GM19099 (cell line): ENCODE data around the gene AKAP6.

Experiments
- POLR2A ChIP-seq: IDR thresholded peaks from 3 replicates; pipeline ENCODE4 v1.6.1; 2011; ENCODE audit warnings: low read depth; ENCODE audit not compliant: insufficient read length; ENCODE audit errors: extremely low read depth

Gene AKAP6

DNA sequence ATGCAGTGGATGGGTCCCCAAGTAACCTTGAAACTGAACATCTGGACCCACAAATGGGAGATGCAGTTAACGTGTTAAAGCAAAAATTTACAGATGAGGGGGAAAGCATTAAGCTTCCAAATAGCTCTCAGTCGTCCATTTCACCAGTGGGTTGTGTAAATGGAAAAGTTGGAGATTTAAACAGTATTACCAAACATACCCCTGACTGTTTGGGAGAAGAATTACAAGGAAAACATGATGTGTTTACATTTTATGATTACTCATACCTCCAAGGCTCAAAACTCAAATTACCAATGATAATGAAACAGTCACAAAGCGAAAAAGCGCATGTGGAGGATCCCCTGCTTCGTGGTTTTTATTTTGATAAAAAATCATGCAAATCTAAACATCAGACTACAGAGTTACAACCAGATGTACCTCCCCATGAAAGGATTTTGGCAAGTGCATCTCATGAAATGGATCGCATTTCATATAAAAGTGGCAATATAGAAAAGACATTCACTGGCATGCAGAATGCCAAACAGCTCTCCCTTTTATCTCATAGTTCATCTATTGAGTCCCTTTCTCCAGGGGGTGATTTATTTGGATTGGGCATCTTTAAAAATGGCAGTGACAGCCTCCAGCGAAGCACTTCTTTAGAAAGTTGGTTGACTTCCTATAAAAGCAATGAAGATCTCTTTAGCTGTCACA is 493.0 kb downstream of the AKAP6 start:
- no peak for TF ChIP-seq POLR2A

DNA sequence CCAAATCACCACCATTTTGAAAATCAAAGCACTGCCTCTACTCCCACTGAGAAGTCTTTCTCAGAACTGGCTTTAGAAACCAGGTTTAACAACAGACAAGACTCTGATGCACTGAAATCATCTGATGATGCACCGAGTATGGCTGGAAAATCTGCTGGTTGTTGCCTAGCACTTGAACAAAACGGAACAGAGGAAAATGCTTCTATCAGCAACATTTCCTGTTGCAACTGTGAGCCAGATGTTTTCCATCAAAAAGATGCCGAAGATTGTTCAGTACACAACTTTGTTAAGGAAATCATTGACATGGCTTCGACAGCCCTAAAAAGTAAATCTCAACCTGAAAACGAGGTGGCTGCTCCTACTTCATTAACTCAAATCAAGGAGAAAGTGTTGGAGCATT is 494.6 kb downstream of the AKAP6 start:
- no peak for TF ChIP-seq POLR2A

DNA sequence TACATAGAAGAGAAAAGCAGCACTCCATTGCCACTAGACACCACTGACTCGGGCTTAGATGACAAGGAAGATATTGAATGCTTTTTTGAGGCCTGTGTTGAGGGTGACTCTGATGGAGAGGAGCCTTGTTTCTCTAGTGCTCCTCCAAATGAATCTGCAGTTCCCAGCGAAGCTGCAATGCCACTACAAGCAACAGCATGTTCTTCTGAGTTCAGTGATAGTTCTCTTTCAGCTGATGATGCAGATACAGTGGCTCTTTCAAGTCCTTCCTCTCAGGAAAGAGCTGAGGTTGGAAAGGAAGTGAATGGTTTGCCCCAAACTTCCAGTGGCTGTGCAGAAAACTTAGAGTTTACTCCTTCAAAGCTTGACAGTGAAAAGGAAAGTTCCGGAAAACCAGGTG is 495.1 kb downstream of the AKAP6 start:
- TF ChIP-seq POLR2A, result no peak

DNA sequence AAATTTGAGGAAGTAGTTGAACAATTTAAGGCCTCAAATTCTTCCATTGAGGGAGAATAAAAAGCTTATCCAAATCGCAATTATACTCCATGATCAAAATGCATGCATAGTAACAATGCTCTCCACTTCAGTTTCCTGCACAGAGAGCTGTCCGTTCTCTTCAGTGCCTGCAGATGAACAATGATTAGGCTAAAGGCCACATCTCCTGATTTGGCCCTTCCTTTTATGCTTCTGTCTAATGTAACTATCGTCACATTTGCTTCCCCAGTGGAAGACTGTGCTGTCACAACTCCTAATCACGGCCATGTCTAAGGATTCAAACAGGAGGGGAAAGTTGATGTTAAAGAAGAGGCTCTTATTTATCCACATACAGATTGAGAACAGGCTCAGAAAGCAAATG is 496.0 kb downstream of the AKAP6 start:
- TF ChIP-seq POLR2A, result no peak

DNA sequence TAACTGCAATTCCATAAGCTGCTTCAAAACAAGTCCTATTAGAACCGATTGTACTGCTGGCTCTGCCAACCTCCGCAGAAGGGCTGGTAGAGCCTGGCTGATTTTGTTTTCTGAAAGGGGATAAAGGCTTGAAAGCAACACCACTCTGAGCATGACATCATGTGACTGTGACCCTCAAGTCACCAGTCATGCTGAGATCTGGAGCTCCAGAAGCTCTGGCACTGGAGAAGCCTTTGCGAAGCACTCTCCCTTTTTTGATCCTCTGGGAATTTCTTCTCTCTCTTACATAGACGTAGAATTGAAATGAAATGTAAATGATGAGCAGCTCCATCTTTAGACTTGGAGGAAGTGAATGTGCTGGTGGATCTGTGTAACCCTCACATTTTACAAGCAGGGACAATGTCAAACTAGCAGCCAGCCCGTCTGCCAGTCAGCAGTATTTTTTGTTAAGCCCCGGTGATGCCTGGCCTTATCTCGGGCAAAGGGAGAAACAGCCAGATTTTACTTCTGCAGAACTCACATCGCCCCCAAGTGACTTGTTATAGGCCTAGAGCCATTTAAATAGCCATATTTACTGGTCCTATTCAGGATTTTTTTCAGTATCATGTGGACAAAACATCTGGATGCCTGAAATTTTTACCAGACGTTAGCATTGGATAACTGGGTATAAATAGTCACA is 497.4 kb downstream of the AKAP6 start:
- no peak for TF ChIP-seq POLR2A

DNA sequence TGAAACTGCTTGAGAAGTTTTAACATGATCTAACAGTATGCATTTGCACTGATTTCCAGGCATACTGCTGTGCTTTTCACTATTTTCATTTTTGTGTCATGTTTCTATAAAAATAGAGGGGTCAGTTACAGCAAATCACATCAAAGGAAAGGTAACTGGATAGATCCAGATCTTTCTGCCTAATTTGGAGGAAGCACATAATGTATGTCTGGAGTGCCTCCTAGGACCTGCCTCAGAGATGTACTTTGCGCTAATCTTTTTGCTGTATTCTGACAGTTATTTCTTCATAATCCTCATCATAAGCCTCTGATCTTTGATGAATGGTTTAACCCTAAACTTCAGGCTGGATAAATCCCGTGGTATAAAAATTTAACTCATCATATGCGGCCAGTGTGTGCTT is 498.4 kb downstream of the AKAP6 start:
- no peak for TF ChIP-seq POLR2A

DNA sequence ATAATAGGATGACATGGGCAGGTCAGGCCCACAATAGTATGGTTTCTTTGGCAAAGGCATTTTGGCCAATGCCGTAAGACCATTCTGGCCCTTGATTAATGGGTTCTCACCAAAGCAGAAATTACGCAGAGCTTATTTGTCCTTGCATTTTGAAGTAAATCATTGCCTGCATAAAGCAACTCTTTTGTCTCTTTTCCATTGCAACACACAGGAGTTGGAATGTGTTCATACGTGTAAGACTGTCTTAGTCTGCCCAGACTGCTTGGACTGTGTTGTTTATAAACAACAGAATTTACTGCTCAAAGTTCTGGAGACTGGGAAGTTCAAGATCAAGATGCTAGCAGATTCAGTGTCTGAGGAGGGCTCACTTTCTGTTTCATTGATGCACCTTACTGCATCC is 506.8 kb downstream of the AKAP6 start:
- TF ChIP-seq POLR2A, result no peak

DNA sequence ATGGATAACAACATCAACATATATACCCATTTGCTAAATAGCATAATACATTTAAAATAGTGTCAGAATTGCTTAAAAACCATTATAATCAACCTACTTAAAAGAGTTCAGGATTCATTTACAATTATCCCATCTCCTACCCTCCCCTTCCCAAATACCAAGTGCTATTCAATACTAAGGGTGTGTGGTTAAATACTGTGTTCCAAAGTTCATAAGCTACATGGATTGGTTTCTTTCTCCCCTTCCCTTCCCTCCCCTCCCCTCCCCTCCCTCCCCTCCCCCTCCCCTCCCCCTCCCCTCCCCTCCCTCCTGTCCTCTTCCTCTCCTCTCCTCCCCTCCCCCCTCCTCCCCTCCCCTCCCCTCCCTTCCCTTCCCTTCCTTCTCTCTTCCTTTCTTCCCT is 512.6 kb downstream of the AKAP6 start:
- TF ChIP-seq POLR2A, result no peak

DNA sequence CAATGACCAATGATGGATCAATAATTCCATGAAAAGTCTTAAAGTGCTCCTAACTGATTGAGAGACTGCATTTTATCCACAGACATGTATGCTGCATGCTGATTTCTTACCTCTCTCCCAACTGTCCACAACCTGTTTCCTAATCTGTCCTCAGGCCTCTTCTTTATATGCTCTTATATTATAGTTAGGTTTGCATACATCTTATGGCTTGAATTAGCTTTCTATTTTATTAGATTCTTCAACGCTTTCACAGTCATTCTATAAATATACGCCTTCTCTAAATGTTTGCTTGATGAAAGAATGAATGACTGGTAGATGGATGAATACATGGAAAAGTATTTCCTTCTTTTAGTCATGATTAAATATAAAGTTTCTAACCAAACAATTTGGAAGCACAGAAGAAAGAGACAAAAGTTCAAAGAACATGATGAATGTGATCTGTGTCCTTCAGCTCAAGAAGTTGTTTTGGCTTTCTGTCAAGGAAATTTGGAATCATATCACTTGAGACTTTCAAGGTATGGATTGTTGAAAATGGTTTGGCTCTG is 517.8 kb downstream of the AKAP6 start:
- no peak for TF ChIP-seq POLR2A

DNA sequence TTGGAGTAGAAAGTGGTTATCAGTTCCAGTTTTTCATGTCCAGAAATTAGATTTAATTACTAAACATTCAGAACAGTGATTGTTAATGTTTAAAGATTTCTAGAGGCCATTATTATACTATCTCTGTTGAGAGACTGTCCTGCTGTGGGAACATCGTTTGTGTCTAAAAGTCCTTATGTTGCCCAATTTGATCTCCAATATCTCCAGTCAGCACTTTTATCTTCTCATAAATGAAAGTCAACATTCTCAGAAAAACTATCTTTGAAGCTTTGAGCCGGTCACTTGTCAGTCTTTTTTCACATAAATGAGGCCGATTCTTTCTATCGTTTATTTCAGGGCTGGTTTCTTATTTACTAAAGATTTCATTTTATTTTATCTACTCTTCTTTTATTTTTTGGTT is 518.8 kb downstream of the AKAP6 start:
- TF ChIP-seq POLR2A, result no peak

DNA sequence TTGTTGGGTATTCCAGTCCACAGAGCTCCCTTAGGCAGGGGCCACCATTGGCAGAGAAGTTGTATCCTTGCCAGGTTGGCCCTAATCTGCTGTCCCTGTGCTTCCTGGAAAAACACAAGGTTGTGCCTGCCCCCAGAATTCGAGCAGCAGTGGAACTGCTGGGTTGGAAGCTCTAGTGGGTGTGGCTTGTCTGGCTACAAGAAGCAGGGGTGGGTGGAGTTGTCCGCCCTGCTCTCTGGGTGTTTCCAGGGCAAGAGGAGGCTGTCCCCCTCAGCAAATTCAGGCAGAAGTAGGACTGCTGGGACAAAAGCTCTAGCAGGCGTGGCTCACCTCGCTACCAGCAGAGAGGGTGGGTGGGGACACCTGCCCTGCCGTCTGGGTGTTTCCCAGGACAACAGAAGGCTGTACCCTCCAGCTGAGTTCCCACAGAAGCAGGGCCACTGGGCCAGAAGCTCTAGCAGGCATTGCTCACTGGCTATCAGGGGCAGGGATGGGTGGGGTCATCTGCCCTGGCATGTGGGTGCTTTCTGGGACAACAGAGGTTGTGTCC is 536.8 kb downstream of the AKAP6 start:
- no peak for TF ChIP-seq POLR2A

DNA sequence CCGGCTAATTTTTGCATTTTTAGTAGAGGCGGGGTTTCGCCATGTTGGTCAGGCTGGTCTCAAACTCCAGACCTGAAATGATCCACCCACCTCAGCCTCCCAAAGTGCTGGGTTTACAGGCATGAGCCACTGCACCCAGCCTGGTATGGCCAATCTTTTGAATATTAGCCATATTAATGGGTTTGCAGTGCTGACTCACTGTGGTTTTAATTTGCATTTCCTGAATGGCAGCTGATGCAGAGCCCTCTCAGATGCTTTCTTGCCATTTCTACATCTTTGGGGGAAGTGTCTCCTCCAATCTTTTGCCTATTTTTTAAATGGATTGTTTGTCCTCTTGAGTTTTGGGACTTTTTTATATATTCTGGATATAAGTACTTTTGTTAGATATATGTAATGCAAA is 554.1 kb downstream of the AKAP6 start:
- no peak for TF ChIP-seq POLR2A
